AG08396 (cell line): ENCODE data around the gene SLC26A9.

Experiments used
- DNase-seq: peaks from one replicate; pipeline ENCODE4 v3.0.0; 2012; ENCODE audit warnings: low spot score, mixed read lengths

SLC26A9 gene

DNA sequence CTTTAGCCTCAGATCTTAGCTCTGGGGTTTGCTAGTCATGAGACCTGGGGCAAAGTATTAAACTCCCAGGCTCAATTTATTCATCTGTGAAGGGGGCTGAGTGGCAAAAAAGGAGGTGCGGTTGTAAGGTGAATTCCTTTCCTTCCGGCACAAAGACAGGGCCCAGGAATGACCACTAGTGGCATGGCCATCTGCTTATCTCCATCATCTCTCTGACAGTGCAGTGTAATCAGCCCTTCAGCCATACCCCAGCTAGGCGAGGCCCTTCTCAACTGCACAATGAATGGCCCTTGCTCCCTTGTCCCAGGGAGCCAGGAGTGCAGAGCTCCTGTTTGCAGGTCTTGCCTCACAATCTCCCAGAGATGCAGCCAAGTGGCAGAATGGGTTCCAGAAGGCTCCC, 5.6 kb upstream of the SLC26A9 start:
- DNase-seq, result no peak

DNA sequence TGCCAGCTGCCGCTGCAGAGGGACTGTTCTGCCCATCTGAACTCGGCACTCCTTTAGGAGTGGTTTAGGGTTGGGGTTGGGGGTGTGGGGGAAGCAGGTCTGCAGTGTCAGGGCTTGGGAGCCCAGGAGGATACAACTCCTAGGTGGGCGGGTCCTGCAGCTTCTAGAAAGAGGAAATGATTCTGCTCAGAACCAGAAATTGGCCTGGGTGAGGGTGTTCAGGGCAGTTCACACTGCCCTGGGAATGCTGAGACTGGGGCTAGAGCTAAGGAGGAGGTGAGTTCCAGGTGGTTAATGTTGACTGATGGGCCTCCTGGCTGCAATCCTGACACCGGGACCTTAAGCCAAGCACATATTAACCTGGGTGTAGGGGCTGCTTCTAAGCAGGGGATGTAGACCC, 4.8 kb upstream of the SLC26A9 start:
- no peak for DNase-seq

DNA sequence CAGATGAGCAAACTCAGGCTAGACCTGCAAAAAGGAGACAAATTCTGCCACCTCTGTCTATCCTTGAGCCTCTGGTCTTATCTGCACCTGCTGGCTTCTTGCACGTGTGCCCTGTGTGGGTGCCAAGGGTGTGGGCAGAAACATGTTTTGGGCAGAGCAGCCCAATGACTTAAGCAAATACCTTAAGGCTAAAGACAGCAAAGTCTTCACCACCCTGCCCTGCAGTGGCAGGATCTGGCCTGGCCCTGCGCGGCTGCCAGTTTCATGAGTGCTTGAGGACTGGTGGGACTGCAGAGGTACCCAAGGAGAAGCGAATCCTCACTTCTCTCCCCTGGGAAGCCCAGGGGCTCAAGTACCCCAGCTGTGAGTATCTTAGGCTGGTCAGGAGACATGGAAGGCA, 3.8 kb upstream of the SLC26A9 start:
- no peak for DNase-seq

DNA sequence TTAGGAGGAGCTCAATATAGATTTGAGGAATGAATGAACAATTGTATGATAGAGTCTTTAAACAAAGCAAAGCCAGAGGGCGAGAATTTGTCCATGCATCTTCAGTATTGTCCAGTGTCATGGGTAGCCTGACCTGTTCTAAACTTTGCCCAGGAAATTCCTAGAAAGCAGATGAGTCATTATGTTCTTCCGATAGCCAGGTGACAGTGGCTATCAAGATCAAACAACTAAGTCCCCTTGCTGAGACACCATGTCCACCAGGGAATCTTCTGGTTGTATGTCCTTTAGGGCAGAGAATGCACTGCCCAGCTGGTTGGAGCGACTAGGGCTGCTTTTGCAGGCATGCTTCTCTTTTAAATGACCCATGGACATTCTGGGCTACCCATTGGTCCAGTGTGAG, 1.8 kb upstream of the SLC26A9 start:
- DNase-seq, result no peak

DNA sequence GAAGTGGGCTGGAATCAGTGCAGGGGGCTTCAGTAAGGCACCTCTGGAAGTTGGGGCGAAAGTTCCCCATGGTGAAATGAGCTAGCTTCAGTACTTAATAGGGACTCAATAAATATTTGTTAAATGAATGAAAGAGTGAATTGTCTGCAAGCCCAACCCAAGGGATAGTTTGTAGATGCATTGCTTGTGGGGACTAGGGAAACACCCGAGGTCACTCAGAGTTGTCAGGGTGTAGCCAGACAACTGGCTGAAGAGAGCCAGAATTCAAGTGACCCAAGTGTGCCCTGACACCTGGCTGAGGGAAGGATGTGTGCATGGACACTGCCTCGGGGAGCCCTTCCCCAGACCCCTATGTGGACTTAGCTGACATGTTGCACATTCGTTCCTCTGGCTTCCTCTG, 1.3 kb upstream of the SLC26A9 start:
- DNase-seq, result no peak

DNA sequence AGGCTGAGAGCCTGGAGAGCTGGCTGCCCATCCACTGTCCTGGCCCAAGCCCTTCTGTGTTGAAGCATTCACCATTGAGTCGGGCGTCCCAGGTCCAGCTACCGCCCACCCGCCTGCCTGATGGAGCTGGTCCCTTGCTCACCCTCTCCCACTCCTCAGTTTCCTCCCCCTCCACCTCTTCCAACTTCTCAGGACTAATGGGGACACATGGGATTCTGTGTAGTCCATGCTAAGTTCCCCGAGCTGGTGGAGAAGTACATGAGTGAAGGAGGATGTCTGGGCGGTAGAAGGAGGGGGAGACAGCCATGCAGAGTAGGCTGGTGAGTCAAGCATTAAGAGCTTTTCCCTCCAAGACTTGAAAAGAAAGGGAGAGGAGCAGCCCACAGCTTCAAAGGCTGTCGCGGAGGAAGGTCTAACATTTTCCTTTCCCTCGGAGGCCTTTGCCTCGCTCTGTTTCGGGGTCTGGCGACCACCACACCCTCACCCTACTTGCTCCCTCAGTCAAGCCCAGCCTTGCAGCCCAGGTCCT, 561 bp downstream of the SLC26A9 start:
- no peak for DNase-seq

DNA sequence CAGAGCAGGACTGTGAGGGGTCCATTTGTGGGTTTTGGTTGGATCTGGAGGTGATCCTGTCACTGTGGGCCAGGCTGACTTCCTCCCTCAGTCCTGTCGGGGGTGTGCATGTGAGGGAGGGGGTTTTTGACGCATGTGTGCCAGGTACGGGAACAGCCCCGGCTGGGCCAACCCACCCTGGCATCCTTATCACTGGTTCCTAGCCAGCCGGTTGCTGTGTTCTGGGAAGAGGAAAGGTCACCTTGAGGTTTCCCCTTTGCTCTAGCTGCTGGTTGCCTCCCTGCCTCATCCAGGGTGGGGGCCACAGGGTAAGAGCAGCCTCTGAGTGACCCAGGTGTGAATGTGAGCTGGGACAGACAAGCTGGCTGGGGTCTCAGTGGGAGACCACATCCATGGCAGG, 2.5 kb downstream of the SLC26A9 start:
- no peak for DNase-seq

DNA sequence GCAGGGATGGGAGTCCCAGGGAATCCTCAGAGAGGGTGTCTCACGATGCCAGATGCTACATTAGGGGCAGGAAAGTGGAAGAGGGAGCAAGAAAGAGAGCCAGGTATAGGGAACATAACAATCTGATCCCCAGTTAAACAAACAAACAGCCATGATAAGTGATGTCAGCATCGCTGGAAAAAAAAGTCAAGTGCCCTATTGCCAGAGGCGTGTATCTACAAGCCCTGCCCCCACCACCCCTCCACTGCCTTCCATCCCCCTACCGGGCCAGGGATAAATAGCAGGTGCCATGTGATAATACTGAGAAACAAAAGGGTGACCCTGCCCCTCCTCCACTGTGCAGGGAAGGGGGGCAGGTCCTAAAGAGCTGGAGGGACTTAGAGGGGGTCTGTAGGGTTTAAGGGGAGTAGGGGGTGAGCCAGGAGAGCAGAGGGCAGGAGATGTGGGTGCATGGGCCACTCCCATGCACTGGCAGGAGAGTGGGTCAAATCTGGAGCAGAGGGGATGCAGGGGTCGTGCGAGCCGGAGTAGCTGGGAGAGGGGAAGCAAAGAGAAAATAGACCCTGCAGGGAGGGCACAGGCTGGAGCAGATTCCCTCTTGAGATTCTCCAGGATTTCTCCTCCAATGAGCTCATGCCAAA, 3.4 kb downstream of the SLC26A9 start:
- DNase-seq, result no peak

DNA sequence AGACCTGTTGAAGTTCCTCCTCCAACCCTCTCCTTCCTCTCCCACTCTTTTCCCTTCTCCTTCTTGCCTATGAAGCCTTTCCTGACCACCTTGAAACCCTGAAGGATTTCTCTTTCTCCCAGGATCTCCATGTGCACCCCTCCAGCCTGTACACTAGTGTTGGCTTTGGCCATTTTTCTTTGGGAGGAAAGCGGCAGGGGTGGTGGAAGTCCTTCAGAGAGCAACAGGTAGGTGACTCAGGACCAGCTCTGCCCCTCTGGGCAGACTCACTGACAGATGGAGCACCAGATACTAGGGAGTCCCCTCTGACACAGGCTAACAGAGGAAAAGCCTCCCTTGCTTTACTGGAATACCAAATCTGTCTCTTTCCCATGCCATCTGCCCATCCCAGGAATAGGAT, 4.6 kb downstream of the SLC26A9 start:
- no peak for DNase-seq

DNA sequence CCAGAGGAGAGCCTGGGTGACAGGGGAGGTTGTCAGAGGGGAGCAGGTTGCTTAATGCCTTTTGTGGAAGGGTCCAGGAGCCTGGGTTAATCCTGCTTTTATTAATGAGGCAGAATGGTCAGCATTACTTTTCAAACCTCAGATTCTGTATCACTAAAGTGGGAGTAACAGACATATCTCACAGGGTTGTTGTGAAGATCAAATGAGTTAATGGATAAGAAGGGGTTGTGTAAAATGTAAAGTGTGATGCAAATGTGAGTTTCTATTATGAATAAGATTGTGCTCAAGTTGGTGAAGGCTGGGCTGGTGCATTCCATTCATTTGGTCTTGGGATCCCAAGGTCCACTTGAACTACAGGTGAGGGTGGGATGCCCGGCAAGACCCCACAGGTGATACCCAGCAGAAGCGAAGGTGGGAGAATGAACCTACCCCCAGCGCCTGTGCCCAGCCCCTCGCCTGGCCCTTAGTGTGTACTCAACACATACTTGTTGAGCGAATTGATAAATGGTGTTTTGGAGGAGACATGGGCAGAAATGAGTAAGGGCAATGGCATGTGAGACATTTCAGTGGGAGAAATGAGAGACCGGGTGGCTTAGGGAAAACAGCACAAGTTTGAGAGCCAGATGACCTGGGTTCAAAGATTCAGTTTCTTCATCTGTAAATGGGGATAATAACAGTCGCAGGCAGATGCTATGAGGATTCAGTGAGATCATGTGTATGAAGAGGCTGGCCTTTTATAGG, 6.2 kb downstream of the SLC26A9 start:
- DNase-seq, result peak; percentile 69

DNA sequence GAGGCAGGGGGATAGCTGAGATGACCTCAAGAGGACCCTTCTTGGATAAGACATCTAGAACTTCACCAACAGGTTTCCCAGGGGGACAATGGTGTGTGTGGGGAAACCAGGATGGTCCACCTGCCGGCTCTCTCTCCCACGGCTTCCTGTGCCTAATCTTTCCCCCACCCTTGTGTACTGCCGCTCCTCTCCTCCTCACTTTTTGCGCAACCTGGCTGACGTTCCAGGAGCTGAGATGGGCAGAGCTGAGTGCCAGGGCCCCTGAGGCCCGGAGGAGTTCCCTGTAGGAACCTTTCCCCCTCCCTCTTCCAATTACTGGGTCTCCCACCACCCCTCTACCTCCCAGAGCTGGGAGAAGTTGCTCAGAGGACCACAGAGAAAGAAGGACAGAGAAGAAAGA, 6.9 kb downstream of the SLC26A9 start:
- no peak for DNase-seq

DNA sequence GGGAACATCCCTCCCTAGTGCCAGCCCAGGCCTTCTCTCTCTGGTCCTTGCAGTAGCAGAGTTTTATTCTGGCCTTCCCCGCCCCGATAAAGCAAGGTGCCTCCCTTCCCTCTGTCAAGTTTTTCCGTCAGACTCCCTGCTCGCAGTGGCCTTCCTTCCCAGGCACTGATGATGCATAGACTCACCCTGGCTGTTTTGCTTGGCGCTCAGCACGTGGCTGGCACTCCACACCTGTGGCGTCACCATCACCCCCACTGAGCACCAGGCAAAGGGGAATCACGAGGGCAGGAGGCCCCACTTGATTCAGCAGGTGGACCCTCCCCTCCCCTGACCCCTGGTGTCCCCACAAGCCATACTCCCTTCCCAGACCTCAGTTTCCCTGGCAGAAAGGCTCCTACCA, 7.4 kb downstream of the SLC26A9 start:
- no peak for DNase-seq

DNA sequence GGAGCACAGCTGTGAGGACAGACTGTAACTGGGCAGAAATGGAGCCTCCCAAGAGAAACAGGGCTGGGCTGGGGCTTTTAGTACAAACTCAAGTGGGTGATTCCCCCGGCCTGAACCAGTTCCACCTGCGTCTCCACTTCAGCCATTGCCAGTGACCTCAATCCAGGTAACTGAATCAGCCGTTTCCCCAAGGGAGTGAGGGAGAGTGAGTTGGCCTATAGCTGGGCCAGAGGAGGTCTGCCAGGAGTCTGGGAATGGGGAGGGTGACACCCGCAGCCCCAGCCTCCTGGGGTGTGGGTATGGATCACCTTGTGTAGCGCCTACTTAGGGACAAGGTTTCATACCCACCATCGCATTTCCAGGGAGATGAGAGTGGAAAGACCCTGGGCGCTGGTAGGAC, 8.5 kb downstream of the SLC26A9 start:
- DNase-seq, result no peak

DNA sequence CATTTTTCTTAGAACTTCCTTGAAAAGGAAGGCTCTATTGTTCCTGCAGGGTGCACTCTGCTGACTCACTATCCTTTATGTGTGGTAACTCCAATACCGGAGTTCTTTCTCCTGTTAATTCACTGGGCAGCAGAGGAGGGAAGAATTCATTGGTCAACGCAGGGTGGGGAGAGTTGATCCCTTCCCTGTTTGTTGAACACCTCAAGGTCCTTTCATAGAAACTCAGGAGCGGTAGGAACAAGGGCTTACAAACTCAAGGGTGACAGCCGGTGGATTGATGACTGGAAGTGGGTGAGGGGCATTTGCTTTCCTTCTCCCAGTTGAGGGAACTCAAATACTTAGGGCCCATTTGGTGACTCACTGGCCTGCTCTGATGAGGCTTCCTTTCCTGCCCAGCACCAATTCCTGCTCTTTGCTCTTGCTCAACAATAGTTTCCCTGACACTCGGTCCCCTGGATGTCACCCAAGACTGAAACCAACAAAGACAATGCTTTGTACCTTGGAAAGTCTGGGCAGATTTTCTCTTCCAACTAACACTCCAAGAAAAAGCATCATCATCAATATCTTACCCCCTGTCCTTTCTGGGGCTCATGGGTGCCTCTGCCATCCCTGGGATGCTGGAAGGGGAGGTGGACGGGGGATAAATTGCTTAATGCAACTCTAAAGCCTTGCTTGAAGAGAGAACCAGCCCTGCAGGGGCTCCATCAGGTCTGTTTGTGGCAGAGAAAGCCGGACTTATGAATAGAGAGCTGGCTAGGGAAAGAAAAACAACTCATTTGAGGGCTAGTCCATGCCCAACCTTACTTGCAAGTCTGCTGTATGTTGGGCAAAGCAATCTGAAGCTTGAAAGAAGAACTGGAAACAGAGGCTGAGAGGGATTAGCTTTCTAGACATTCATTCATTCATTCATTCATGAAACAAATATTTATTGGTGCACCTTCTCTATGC, 9.3 kb downstream of the SLC26A9 start:
- DNase-seq, result peak; percentile 51

DNA sequence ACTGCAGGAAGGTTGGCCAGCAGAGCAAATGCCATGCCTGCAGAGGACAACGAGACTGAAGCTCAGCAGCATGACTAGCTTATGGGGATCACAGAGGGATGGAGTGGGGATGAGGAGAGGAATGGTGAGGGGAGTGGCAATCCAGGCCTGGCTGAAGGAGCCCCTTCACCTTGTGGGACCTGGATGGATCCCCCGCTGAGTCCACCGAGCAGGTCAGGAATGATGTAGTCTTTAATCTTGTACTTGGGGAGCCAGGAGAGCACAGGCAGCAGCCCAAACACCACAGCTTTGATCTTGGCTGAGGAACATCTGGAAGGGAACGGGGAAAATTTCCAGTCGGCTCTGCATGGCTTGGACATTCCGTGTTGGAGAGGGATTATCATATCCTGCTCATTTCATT, 10.5 kb downstream of the SLC26A9 start:
- no peak for DNase-seq

DNA sequence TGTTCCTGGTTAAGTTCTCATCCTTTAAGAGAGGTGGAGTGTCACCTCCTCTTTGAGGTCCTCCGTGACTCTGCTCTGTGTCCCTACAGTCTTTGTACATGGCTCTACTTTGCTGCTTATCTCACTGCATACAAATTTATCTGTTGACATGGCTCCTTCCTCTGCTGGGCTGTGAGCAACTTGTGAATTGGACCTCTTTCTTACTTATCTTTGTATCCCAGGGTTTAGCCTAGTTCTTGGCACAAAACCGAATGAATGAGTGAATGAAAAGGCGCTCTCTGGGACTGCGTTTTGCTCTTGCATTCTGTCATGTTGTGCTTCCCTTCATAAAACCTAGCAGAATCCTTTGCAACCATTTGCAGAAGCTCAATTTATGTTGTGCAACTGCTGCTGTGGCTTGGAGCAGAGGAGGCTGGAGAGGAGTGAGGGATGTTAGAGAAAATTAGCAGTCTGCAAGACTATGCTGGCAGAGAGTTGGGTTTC, 12.4 kb downstream of the SLC26A9 start:
- no peak for DNase-seq

DNA sequence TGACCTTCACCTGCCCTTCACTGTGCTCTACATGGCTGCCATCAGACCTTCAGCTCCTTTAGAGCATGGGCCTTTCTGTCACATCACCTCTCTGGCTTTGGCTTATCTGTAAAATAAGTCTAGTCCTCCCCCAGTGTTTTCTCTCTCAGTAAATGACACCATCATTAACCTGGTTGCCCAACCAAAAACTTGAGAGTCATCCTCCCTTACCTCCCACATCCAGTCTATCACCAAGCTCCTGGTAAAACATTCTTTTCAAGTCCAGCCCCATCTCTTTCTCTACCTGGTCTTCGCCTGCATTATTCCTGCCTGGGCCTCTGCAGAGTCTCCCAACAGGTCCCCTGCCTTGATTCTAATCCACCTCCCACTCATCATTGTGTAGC, 13.1 kb downstream of the SLC26A9 start:
- no peak for DNase-seq

DNA sequence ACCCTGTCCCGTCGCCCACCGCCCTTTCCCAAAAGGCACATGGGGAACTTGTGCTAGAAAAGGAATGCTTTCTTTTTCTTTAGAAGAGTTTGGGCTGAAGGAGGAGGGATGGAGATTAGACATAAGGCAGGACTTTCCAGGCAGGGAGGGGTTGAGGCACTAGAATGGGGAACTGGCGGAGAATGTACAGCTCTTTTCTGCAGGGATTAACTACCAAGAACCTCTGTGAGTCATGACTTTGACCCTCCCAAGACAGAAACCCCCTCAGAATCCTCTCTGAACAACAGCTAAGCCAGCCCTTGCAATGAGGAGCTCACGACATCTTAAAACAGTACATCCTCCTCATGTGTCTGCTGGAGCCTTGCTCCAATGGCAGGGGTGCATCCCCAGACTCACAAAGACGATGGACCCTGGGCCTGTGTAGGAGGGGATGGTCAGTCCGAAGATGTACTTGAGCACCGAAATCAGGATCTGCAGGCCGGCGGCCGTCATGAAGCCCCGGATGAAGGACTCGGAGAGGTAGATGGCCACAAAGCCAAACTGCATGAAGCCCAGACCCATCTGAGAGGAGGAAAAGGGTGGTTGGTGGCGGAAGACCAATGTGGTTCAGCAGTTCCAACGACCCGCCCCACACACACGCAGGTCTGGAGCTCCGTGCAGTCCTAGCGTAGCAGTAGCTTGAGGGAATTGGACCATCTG, 13.6 kb downstream of the SLC26A9 start:
- no peak for DNase-seq

DNA sequence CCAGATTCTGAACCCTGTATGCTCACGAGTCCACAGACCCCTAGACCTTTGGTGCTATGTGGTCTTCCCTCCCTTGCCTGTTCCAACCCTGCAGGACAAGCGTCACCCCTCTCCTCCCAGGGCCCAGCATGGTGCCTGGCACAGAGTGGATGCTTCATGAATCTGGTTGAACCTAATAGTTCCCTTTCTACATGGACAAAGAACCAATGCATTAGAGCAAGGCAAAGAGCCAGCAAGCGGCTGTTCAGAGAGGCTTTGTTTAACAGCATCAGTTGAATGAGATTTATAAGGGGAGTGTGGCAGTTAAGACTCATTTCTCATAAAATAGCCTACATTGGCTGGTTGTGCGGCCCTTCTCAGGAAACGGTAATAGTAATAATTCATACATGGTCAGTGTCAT, 14.9 kb downstream of the SLC26A9 start:
- DNase-seq, result no peak

DNA sequence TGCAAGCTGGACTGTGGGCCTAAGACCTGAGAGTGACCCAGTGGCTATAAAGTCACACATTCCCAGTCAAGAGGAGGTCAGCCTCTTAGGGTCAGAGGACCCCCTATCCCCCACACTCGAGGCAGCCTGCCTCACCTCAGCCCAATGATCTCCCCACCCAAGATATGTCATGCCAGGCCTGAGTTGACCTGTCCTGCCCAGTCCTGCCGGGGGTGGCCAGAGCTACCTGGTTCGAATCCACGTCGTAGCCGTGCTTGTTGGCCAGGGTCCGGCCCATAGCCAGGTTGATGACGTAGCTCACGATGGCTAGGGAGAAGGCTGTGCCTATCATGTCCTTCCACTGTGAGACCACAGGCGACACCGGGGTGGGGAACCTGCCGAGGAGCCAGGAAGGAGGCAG, 15.6 kb downstream of the SLC26A9 start:
- DNase-seq, result no peak

DNA sequence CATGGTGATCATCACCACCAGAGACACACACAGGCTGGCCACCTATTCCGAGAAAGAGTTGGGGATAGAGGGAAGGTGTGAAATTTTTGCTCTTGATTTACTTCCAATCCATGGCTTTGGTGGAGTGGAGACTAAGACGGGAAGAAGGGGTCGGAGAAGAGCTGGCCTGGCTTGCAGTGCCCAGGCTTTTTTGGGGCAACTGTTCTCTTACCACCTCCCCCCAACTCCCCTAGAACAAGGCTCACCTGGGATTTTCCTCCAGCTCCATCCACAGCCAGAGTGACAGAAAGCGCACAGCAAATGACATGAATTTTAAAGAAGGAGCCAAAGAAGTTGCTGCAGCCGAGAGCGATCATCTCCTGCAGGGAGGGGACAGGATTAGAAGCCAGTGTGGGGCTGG, 16.0 kb downstream of the SLC26A9 start:
- no peak for DNase-seq

DNA sequence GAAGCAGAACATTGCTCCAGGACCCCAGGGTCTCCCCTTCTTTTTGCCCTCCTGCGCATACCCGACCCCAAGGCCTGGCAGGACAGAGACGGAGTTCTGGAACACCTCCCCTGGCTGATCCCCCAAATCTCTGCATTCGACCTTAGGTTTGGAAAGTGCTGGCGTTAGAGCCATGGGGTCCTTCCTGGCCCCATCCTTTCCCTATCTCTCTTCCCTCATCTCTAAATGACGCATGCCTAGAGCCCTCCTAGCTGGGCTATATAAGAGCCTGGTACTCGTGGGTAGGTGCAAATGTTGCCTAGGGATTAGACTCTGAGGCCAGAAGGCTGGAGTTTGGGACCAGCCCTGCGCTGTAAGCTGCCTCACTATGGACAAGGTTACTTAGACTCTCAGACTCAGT, 16.6 kb downstream of the SLC26A9 start:
- no peak for DNase-seq
